ENCODE data around the gene LEO1.

LEO1 gene

GRCh38 chr15:52008698-52009434, 37.3 kb upstream of the LEO1 start:
- no peaks in the 10 kb centered on the region for H3K4me1 ChIP-seq (ENCODE audit: insufficient read depth, low read length)

GRCh38 chr15:52008359-52008697, 36.8 kb upstream of the LEO1 start:
- Histone ChIP-seq H3K79me2 (ENCODE audit: insufficient read depth, low read length) (no peaks in the 10 kb centered on the region), H3K4me1 (ENCODE audit: insufficient read depth, low read length) (no peaks in the 10 kb centered on the region), H3K9me3 (ENCODE audit: insufficient read depth, low read length, severe bottlenecking) (no peaks in the 10 kb centered on the region), H3K4me3 (ENCODE audit: low read depth in 1 of 2, low read length in 2 of 2) (no peak overlapping the region), H3K27ac (ENCODE audit: low read length) (no peak overlapping the region), H3K4me2 (ENCODE audit: insufficient read depth, low read length) (no peak overlapping the region), H2AFZ (ENCODE audit: low read depth, low read length) (no peak overlapping the region), H4K20me1 (ENCODE audit: insufficient read depth, low read length) (no peaks in the 10 kb centered on the region), H3K9ac (ENCODE audit: low read depth, low read length) (no peak overlapping the region), H3K27me3 (ENCODE audit: insufficient read depth, low read length, poor library complexity) (no peaks in the 10 kb centered on the region), H3K36me3 (ENCODE audit: insufficient read depth, low read length) (no peaks in the 10 kb centered on the region)
- ATAC-seq (ENCODE audit: insufficient read depth, low read depth): no peak
- no peak for TF ChIP-seq EZH2 (IDR thresholded peaks at IDR 0.05; ENCODE audit: borderline replicate concordance, low read depth, low read length, severe bottlenecking)
- no peak for TF ChIP-seq CTCF (IDR thresholded peaks at IDR 0.05; ENCODE audit: borderline replicate concordance, extremely low read depth, low read length, poor library complexity, severe bottlenecking)
- DNase-seq: no peak

More at GRCh38 chr15:52008698-52009434, 37.3 kb upstream of the LEO1 start:
- no peaks in the 10 kb centered on the region for H4K20me1 ChIP-seq (ENCODE audit: insufficient read depth, low read length)
- no peaks in the 10 kb centered on the region for H3K27me3 ChIP-seq (ENCODE audit: insufficient read depth, low read length, poor library complexity)
- TF ChIP-seq CTCF (IDR thresholded peaks at IDR 0.05; ENCODE audit: borderline replicate concordance, extremely low read depth, low read length, poor library complexity, severe bottlenecking): no peak
- no peak for TF ChIP-seq EZH2 (IDR thresholded peaks at IDR 0.05; ENCODE audit: borderline replicate concordance, low read depth, low read length, severe bottlenecking)
- H3K36me3 ChIP-seq (ENCODE audit: insufficient read depth, low read length): no peaks in the 10 kb centered on the region
- H3K4me2 ChIP-seq (ENCODE audit: insufficient read depth, low read length): no peak overlapping the region
- ATAC-seq (ENCODE audit: insufficient read depth, low read depth) (no peak), DNase-seq (no peak)
- no peaks in the 10 kb centered on the region for H3K9me3 ChIP-seq (ENCODE audit: insufficient read depth, low read length, severe bottlenecking)
- no peak overlapping the region for H3K4me3 ChIP-seq (ENCODE audit: low read depth in 1 of 2, low read length in 2 of 2)
- H3K27ac ChIP-seq (ENCODE audit: low read length): no peak overlapping the region
- no peaks in the 10 kb centered on the region for H3K79me2 ChIP-seq (ENCODE audit: insufficient read depth, low read length)
- H2AFZ ChIP-seq (ENCODE audit: low read depth, low read length): no peak overlapping the region
- H3K9ac ChIP-seq (ENCODE audit: low read depth, low read length): no peak overlapping the region

- Histone ChIP-seq H3K4me1 (ENCODE audit: insufficient read depth, low read length) (no peaks in the 10 kb centered on the region), H4K20me1 (ENCODE audit: insufficient read depth, low read length) (no peaks in the 10 kb centered on the region), H3K27ac (ENCODE audit: low read length) (no peak overlapping the region), H3K4me3 (ENCODE audit: low read depth in 1 of 2, low read length in 2 of 2) (no peak overlapping the region), H3K9ac (ENCODE audit: low read depth, low read length) (no peak overlapping the region), H3K9me3 (ENCODE audit: insufficient read depth, low read length, severe bottlenecking) (no peaks in the 10 kb centered on the region), H3K4me2 (ENCODE audit: insufficient read depth, low read length) (no peak overlapping the region), H3K27me3 (ENCODE audit: insufficient read depth, low read length, poor library complexity) (no peaks in the 10 kb centered on the region), H3K36me3 (ENCODE audit: insufficient read depth, low read length) (no peaks in the 10 kb centered on the region), H3K79me2 (ENCODE audit: insufficient read depth, low read length) (no peaks in the 10 kb centered on the region), H2AFZ (ENCODE audit: low read depth, low read length) (no peak overlapping the region)
- ATAC-seq (ENCODE audit: insufficient read depth, low read depth) (no peak), DNase-seq (no peak)
- no peak for TF ChIP-seq EZH2 (IDR thresholded peaks at IDR 0.05; ENCODE audit: borderline replicate concordance, low read depth, low read length, severe bottlenecking)
- TF ChIP-seq CTCF (IDR thresholded peaks at IDR 0.05; ENCODE audit: borderline replicate concordance, extremely low read depth, low read length, poor library complexity, severe bottlenecking): no peak
Observed at GRCh38 chr15:52006702-52007340, 35.2 kb upstream of the LEO1 start.
